Fibroblast of pulmonary artery (primary cell): ENCODE results near the gene GTF2H2.
"Not testable (repeated sequence)": the region's sequence is repeated elsewhere in the genome, so short reads cannot be mapped to it uniquely, and the experiment has no call there.

Source experiments
- DNase-seq: peaks from one replicate; pipeline ENCODE4 v3.0.0-alpha.2; 2010; ENCODE audit warnings: low read depth
- H3K4me3 ChIP-seq: replicated peaks from 2 replicates; pipeline ENCODE4 v1.5.1; 2011; ENCODE audit warnings: low read depth, mild to moderate bottlenecking, control low read depth, low read length, moderate library complexity

The GTF2H2 gene

GRCh38 chr5:71067262-71067928 is at the start of gene GTF2H2:
GTF2H2 (minus strand) TSS chr5:71067676; CDS start chr5:71062763, 4,913 bp downstream.
- H3K4me3 ChIP-seq, DNase-seq: not testable (repeated sequence)

GRCh38 chr5:71109730-71110275 is 42.3 kb upstream of the GTF2H2 start:
- H3K4me3 ChIP-seq, DNase-seq: not testable (repeated sequence)

- H3K4me3 ChIP-seq, DNase-seq: not testable (repeated sequence)
Measured at GRCh38 chr5:71099996-71100395, 32.5 kb upstream of the GTF2H2 start.

- not testable (repeated sequence) for H3K4me3 ChIP-seq, DNase-seq
Measured at GRCh38 chr5:71097930-71098203, 30.4 kb upstream of the GTF2H2 start.

GRCh38 chr5:71097173-71097929 is 29.9 kb upstream of the GTF2H2 start:
- not testable (repeated sequence) for DNase-seq, H3K4me3 ChIP-seq

- H3K4me3 ChIP-seq, DNase-seq: not testable (repeated sequence)
Measured at GRCh38 chr5:71089773-71090172, 22.3 kb upstream of the GTF2H2 start.

GRCh38 chr5:71088754-71089153 is 21.3 kb upstream of the GTF2H2 start:
- H3K4me3 ChIP-seq, DNase-seq: not testable (repeated sequence)

GRCh38 chr5:71086145-71086544 is 18.7 kb upstream of the GTF2H2 start:
- not testable (repeated sequence) for DNase-seq, H3K4me3 ChIP-seq

GRCh38 chr5:71084280-71085063 is 17.0 kb upstream of the GTF2H2 start:
- DNase-seq, result not testable (repeated sequence)

GRCh38 chr5:71082898-71083297 is 15.4 kb upstream of the GTF2H2 start:
- not testable (repeated sequence) for DNase-seq, H3K4me3 ChIP-seq

More at GRCh38 chr5:71084280-71085063, 17.0 kb upstream of the GTF2H2 start:
- not testable (repeated sequence) for H3K4me3 ChIP-seq

- H3K4me3 ChIP-seq, DNase-seq: not testable (repeated sequence)
Measured at GRCh38 chr5:71082340-71082739, 14.9 kb upstream of the GTF2H2 start.

- DNase-seq, result not testable (repeated sequence)
Measured at GRCh38 chr5:71061322-71061721, 6.2 kb downstream of the GTF2H2 start.

GRCh38 chr5:71059426-71059825 is 8.1 kb downstream of the GTF2H2 start:
- DNase-seq, H3K4me3 ChIP-seq: not testable (repeated sequence)

More at GRCh38 chr5:71061322-71061721, 6.2 kb downstream of the GTF2H2 start:
- H3K4me3 ChIP-seq, result not testable (repeated sequence)

- DNase-seq, H3K4me3 ChIP-seq: not testable (repeated sequence)
Measured at GRCh38 chr5:71044808-71045207, 22.7 kb downstream of the GTF2H2 start.

- not testable (repeated sequence) for H3K4me3 ChIP-seq, DNase-seq
Measured at GRCh38 chr5:71044128-71044527, 23.3 kb downstream of the GTF2H2 start.

- DNase-seq, result not testable (repeated sequence)
Measured at GRCh38 chr5:71031046-71031776, 36.3 kb downstream of the GTF2H2 start.

GRCh38 chr5:71025289-71025953 is 42.1 kb downstream of the GTF2H2 start, which contains the start of gene NAIP:
NAIP (minus strand) TSS chr5:71025339; CDS start chr5:71012915, 12,424 bp downstream.
- not testable (repeated sequence) for DNase-seq, H3K4me3 ChIP-seq

More at GRCh38 chr5:71031046-71031776, 36.3 kb downstream of the GTF2H2 start:
- not testable (repeated sequence) for H3K4me3 ChIP-seq

GRCh38 chr5:71020643-71021042 is 46.8 kb downstream of the GTF2H2 start:
- DNase-seq, H3K4me3 ChIP-seq: not testable (repeated sequence)
